Measurements from ENCODE around the gene ANKRD11.

ANKRD11 gene

DNA sequence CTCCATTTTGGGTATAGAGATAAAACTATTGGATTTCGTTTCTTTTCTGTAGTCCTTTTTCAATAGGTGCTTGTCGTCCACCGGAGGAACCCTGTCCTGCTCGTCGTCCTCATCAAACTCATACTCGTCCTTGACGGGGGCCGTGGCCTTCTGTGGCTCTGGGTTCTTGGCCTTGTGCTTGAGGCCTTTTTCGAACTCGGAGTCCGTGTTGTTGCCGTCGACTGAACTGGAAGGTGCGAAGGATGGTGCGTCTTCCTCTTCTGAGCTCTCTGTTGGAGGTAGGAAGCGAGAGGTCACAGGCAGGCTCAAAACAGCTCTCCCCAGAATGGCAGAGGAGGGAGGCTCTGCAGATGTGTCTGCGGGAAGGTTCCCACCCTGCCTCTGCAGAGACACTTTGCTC lies 205.0 kb downstream of the ANKRD11 start:
- DNase-seq (ENCODE audit: low read depth in 2 of 2), result no peak

DNA sequence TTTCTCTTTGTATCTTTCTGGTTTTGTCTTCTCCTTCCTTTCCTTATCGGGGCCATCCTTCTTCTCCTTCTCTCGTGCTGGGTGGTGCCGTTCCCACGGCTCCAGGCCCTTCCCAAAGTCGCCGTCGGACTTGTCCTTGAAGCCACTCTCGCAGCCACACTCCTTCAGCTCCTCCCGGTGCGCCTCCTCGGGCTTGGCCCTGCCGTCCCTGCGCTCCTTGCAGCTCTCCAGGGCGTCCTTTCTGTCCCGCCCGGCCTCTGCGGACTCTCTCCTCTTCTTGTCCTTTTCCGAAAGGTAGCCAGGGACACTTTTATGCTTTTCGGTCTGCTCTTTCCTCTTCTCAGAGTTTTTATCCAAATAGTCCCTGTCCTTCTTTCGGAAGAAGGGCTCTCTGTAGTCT lies 206.9 kb downstream of the ANKRD11 start:
- no peak for DNase-seq (ENCODE audit: low read depth in 2 of 2)

DNA sequence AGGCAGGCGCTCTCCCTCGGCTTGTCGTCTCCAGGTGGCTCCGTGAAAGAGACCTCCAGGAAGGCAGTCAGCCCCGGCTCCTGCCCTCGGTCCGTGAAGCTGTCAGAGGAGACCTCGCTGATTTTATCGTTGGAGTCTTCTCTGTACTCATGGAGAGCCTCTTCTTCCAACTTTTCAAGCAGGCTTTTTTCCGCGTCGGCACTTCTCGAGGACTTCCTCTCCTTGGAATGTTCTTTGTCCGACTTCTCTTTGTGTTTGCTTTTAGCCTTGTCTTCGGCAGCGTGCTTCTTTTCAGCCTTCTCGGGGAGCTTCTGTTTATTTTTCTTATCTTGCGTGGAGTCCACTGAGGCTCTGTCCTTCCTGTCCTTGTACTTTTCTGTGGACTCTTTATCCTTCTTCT lies 207.8 kb downstream of the ANKRD11 start:
- DNase-seq (ENCODE audit: low read depth in 2 of 2), result no peak

DNA sequence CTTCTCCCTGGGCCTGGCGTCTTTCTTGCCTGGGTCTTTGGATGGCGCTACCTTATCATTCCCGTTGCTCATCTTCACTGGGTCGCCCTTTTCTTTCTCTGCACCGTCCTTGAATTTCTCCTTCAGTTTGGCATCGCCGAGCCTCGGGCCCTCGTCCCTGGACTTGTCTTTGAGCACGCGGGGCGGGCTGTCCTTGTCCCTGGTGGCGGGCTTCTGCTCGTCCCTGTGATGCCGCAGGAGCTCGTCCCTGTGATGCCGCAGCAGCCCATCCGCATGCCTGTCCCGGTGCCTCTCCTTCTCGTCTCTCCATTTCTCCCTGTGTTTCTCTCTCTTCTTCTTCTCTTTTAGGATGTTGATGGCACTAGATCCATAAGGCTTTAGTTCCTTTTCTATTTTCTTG lies 208.5 kb downstream of the ANKRD11 start:
- no peak for DNase-seq (ENCODE audit: low read depth in 2 of 2)

DNA sequence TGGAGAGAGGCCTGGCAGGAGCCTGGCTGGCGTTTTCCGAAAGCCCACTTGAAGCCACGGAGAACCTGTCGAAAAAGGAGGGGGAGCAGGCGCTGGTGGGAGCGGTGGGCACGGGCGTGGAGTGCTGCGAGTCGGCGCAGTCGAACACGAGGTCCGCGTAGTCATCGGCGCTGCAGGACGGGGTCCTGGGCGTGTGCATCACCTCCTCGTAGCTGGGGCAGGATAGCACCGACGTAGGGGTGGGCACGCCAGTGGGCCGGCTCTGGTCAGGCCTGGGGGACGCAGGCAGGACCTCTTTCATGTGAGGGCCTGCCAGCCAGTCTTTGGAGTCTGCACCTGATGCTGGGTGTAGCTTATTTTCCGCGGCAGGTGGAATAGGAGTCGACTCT lies 209.2 kb downstream of the ANKRD11 start:
- no peak for DNase-seq (ENCODE audit: low read depth in 2 of 2)

DNA sequence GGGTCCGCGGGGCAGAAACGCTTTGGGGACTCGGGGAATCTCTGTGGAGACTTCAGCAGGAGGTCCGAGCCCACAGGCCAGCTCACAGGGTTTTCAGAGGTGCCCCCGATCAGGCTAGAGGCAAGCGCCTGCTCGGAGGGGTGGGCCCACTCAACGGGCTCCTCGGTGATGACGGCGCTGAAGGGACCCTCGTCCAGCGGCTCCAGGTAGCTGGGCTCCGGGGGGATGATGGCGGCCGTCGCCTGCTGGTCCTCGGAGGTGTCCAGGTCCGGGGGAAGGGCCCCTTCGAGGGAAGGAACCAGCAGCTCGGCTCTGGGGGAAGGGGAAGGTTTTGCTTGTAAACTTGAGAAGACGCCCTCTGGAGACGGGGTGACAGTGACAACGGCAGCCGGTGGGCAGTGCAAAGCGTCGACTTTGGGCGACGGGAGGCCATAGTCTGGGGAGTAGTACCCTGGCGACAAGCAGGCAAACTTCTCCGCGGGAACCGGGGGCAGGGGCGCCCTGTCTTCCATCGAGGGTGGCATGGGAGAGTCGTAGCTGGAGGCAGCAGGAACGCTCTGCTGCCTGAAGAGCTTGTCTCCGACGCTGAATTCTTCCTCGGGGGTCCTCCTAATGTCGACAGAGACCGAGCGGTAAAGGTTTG lies 209.7 kb downstream of the ANKRD11 start:
- DNase-seq (ENCODE audit: low read depth in 2 of 2), result no peak

DNA sequence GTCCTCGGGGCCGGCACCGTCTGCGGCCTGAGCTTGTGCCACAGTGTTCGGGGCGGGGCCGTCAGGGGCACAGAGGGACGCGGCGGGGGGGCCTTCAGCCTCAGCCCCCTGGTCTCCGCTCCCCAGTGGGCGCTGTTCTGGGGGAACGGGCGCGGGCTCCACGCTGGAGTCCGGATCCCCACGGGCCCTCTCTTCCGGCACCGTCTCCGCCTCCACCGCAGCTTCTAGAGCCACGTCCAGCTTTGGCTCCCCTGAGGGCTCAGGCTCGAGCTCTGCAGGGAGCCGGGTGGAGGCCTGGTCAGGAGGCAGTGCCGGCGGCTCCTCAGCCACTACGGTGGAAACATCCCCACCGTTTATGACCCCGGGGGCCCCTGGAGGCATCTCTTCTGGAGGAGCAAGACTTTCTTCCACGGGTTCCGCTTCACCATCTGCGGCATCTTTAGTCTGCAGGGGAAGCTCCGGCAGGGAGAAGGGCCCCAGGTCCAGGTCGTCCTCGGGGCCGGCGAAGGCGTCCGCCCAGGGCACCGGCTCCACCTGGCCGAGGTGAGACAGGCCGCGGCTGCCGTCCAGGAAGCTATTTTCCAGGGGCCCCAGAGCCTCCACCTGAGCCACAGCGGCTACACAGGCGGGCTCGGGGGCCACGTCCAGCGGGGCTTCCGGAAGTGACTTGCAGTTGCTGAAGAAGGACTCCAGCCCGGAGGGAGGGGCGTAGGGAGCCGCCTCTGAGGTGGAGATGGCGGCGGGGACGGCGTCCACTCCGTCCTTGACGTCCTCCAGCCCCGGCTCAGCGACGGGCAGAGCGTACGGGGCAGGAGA lies 210.5 kb downstream of the ANKRD11 start:
- no peak for DNase-seq (ENCODE audit: low read depth in 2 of 2)

DNA sequence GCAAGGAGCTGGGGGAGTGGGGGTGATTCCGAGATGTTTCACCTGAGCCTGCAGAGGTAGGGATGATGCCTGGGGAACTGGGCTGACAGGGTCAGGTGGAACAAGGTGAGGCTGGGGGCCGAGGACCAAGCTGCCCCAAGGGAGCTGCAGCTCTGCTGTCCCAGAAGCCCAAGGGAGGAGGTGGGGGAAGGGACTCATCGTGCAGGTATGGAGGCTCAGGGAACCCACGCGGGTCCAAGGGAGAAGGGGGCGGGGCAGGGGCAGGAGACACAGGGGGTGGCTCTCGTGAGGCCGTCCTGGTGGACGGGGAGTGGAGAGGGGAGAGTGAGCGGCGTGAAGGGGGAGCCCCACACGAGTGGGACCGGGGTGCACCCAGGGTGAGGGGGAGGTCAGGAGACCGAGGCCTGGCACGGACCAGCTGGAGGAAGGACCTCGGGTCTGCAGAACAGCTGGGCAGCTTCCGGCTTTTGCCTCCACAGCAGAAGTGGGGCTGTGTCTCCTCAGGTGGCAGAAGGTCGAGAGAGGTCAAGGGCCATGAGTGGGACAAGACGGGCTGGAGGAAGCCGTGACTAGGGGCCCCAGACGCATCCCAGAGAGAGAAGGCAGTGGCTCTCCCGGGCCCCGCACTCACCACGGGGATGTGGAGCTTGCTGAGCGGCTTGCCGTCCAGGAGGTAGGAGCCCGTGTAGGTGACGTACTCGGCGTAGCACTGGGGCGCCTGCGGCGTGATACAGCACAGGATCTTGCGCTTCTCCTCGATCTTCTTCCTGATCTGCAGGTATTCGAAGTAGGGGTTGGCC lies 211.7 kb downstream of the ANKRD11 start:
- DNase-seq (ENCODE audit: low read depth in 2 of 2), result no peak

DNA sequence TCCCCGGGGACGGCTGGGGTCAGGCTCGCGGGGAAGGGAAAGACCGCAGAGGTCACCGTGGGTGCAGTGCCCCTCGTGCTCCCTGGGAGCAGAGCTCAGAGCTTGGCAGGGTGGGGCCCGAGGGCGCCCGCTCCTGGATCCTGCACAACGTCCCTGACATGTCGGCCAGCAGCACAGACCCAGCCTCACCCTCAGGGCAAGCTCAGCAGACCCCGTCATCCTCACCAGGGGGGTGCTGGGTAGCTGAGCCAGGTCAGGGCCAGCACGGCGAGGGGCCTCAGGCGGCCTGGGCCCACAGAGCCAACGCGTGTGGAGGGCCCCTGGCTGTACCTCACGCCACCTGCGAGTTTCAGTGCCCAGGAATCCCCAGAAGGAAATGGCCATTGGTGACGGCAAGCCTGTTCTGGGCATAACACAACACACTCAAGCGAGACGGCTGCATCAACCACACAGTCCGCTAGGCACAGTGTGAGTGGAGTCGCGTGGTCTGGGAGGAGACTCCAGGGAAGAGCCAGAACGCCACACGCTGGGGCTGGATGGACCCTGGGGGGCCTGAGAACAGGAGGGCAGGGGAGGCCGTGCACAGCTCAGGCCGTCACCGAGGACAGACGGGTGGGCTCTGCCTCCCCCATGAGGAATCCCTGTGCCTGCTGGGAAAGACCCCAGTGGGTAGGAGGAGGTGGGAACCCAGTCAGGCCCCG lies 212.6 kb downstream of the ANKRD11 start:
- DNase-seq (ENCODE audit: low read depth in 2 of 2), result no peak

DNA sequence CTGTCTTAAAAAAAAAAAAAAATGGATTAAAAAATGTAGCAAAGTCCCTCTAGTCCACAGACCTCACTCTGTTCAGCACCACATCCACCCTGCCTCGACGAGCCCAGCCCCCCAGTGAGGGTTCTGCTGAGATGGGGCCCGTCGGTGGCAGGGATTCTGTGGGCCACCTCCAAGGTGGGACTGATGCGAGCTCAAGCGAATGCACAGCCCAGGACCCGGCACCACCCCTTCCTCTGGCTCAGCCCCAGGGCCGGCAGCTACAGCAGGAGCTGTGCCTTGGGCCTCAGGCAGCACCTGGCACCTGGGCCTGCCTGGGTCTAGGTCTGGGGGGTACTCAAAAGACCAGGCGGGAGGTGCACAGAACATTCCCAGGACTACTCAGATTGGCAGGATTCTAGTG lies 213.3 kb downstream of the ANKRD11 start:
- DNase-seq (ENCODE audit: low read depth in 2 of 2), result no peak

DNA sequence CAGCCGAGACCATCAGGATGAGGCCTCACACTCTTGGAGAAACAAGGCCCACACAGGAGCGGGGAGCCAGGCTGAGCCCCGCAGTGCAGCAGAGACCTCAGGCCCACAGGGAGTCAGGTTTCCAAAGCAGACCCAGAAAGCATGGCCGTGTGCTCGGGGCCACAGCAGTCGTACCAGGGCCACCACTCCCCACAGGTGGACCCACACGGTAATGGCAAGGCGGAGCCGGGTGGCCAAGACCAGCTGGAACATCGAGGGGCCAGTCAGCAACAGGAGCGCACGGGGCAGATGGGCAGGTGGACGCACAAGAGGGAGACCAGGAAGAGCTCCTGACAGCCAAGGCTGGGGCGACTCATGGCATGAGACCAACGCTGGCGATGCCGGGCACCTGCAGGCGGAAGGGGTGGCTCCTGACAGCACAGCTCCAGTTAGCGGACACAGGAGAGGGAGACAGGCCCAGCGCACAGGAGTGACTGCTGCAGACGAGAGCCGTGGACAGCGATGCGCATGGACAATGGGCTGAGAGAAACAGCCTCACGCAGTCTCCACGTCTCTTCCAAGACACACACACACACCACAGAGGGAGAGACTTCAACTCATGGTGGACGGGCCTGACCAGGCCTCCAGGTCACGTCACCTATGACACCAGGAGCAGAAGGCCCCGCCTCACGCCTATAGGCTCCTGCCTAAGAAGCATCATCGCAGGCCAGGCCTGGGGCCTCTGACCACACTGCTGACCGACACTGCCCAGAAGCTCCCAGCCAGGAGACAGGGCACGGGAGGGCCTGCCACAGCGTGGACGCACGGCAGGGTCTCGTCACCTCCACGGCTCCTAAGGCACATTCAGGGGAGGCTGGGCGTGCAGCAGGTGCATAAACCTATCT lies 214.3 kb downstream of the ANKRD11 start:
- DNase-seq (ENCODE audit: low read depth in 2 of 2), result no peak

DNA sequence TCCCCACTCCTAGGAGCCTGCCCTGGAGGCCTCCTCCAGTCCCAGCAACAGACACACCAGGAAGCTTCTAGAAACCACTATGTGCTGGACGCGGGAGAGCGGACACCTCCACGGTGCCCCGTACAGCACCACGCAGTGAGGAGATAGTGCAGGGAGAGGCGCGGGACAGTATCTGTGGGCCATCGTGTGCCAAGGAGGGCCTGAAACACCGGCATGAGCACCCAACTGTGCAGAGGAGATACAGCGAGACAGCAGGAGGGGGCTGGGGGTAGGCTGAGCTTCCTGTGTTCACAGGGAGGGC lies 215.1 kb downstream of the ANKRD11 start:
- no peak for DNase-seq (ENCODE audit: low read depth in 2 of 2)

DNA sequence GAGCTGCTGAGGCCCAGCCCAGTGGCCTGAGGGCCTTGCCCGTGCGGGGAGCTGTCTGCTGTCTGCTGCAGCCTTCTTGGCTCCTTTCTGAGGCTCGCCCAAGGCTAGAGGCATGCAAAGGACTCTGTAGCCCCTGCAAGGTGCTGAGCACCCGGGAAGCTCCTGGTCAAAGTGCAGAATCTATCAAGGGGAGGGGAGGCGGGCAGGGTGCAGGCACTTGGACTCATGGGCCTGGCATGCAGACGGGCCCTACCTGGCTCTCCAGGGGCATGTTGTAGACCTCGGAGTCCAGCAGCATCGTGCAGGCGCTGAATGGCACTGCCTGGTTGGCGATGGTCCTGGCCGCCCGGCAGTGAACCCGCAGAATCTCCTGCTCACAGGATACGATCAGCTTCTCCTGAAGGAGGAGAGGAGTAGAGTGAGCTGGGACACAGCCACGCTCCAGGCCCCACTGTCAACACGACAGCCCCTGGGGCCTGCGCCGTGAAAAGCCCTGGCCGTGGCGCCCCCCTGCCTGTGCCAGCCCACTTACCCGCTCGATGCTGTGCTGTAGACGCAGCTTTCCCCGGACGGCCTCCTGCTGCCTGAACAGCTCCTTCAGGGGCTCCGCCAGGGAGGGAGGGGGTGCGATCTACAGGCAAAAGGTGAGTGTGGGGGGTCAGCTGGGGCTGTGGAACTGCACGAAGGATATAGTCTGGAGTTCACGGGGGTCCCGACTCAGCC lies 215.6 kb downstream of the ANKRD11 start:
- DNase-seq (ENCODE audit: low read depth in 2 of 2), result no peak

DNA sequence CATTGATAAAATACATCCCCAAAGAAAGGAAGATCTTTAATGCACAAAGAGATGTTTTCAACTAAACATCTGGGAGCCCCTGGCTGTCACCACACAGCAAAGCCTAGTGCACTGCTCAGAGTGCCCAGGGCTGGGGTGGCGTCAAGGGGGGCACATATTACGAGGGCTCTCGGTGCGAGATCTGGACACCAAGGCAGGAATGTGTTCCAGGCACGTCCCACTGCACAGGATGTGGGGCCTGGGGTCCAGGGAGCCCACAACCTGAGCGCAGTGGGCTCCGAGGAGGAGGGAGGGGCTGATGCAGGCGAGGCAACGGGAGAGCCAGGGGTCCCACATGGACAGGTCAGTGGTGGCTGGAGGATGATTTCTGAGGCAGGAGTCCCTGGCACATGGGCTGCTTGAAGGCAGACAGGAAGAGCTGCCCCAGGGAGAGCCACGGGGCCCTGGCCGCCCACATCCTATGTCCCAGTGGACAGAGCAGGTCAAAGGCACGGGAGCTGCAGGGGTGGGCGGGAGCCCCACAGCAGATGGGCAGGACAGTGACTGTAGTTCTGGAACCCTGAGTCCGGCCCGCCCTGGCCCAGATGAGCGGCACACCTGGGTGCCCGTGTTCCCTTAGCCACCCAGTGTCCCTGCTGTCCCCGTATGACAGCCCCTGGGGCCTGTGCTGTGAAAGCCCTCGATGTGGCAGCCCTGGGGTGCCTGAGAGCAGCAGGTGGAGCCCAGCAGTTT lies 216.5 kb downstream of the ANKRD11 start:
- no peak for DNase-seq (ENCODE audit: low read depth in 2 of 2)

DNA sequence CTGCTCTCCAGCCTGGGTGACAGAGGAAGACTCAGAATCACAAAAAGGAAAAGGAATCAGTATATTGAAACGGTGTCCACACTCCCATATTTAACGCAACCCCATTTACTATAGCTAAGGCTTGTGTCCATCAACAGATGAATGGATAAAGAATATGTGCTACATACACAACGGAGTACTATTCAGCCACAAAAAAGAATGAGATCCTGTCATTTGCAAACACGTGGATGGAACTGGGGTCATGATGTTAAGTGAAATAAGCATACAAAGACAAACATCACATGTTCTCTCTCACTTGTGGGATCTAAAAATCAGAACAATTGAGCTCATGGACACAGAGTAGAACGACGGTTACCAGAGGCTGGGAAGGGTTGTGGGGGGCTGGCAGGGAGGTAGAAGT lies 217.7 kb downstream of the ANKRD11 start:
- DNase-seq (ENCODE audit: low read depth in 2 of 2), result no peak

DNA sequence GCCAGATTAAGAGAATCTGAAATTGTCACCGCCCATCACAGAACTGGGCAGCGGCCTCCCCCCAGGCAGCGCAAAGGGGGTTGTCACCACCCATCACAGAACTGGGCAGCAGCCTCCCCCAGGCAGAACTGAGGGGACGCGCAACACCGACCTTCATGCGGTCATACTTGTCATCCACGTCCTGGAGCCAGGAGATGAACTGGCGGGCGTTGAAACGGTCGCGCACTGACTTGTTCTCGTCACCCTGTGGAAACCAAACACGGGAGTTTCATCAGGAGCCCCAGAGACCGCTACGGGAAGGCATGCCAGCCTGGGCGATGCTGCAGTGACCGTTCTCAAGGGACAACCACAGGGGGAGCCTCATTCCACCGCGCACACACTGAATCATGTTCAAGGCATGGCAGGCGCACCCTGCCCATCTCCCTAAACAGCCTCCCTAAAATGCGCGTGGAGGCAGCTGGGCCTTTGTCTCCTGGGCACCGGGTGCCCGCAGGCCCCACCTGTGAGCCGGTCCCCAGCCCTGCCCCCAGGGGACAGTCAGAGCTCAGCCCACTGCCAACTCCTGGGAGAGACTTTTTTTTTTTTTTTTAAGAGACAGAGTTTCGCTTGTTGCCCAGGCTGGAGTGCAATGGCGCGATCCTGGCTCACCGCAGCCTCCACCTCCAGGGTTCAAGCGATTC lies 219.6 kb downstream of the ANKRD11 start:
- no peak for DNase-seq (ENCODE audit: low read depth in 2 of 2)

DNA sequence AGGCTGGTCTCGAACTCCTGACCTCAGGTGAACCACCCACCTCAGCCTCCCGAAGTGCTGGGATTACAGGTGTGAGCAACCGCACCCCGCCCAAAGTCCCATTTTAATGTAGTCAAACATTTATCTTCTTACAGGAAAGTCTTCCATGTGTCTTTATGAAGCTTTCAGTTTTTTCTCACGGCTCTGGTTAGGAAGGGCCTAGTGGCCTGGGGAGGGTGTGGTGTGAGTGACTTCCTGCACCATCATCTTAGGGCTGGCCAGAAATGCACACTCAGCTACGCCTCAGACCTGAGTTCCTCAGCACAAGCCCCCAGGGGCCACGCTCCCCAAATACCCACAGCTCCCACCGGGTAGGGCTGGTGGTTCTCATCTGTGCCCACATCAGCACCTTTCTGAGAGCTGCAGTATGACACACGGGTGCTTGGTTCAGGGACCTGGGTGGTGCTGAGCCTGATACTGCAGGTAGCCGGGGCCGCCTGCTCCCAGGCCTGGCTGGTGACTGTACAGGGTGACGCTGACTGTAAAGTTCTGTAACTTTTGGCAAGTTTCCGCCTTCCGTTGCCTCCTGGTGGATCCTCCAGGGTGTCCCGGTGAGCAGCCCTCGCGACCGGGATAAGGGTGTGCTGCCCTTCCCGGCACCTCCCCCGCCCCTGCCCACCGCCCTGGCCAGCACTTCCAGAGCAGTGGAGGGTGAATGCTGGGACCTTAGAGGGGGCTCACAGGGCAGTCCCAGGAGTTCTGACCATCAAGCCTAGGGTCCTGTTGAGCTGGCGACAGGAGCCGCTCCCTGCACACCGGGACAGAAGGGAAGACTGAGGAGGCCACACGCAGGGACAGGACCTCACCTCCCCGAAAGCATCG lies 220.3 kb downstream of the ANKRD11 start:
- DNase-seq (ENCODE audit: low read depth in 2 of 2), result no peak

DNA sequence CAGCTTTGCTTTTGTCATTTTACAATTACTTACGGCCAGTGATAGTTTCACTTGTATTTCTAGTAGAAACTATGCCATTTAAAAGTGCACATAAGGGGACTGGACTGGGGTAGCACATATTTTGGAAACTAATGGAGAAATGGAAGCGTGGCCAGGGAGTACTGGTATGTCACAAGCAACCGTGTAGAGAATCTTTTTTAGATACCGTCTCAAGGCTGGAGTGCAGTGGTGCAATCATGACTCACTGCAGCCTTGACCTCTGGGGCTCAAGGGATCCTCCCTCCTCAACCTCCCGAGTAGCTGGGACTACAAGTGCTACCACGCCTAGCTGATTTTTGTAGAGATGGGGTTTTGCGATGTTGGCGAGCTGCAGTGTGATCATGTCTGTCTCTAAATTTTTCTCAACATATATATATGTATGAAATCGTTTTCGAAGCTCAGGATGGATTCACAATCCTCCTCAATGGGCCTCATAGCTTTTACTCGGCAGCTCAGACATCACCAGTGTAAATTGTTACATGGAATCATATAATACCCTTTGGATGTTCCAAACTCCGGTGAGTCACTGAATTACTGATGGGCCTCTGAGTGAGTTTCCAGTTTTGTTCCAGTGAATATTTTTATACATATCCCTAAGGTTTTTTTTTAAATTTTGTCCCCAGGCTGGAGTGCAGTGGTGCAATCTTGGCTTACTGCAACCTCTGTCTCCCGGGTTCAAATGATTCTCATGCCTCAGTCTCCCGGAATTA lies 221.2 kb downstream of the ANKRD11 start:
- DNase-seq (ENCODE audit: low read depth in 2 of 2), result no peak
